Right lobe of liver (tissue), 6 donors: Measurements from ENCODE around the gene TRAPPC12. TPM values are rescaled to one million over a fixed set of nuclear protein-coding genes. Genes with fewer than 3 reads are reported as not detected.

Experiments used
- ATAC-seq, 4 donors: fragments of 200-7000 bp; cut with Tn5 transposase; one replicate each; pipeline ENCODE4 v1.9.1; 2020; ENCODE audit warnings: mild to moderate bottlenecking in 4 of 4, moderate library complexity in 4 of 4
- DNase-seq, 3 donors: peaks; one replicate each; pipeline ENCODE4 v3.0.0-alpha.2; 2020
- H3K27ac ChIP-seq, 3 donors: fragments of 200-600 bp; one replicate each; pipeline ENCODE4 v1.8.0; 2022
- H3K27me3 ChIP-seq, 2 donors: fragments of 200-600 bp; one replicate each; pipeline ENCODE4 v1.8.0; 2022
- H3K36me3 ChIP-seq, 4 donors: fragments of 200-600 bp; sonication (generic) in 1 of 4; one replicate each; pipeline versions ENCODE4 v1.5.1 to v1.8.0; 2017 to 2022; ENCODE audit warnings: control low read depth in 1 of 4
- H3K4me1 ChIP-seq, 4 donors: fragments of 200-600 bp; sonication (generic) in 1 of 4; one replicate each; pipeline versions ENCODE4 v1.5.1 to v1.8.0; 2017 to 2022; ENCODE audit warnings: control low read depth in 1 of 4
- H3K4me3 ChIP-seq, 3 donors: fragments of 200-600 bp; one replicate each; pipeline ENCODE4 v1.8.0; 2022
- H3K9me3 ChIP-seq, 4 donors: fragments of 200-600 bp; sonication (generic) in 1 of 4; one replicate each; pipeline versions ENCODE4 v1.5.1 to v1.8.0; 2017 to 2022; ENCODE audit warnings: control low read depth in 1 of 4
- POLR2A ChIP-seq: fragments of 450-650 bp; IDR thresholded peaks from one replicate; pipeline ENCODE4 v1.6.1; 2017; ENCODE audit warnings: antibody characterized with exemption, mild to moderate bottlenecking
- WGBS: methylation state at CpG from one replicate; pipeline ENCODE4 v1.1.6; 2018; ENCODE audit warnings: low coverage, low lambda C conversion rate; ENCODE audit not compliant: insufficient coverage; ENCODE audit errors: missing lambda C conversion rate; 5-methylcytosine and 5-hydroxymethylcytosine counted together
- intact Hi-C, 2 donors: fragments of 100-400 bp; cut with DNase I; formaldehyde crosslinking; loops; one replicate each; pipeline versions ENCODE4 v1.11.2 to v1.14.1; 2022
- total RNA-seq, 6 experiments: library from RNA; depleted of rRNA in 2 of 6; stranded (reverse); fragments of >200 nt in 2 of 6; fragmentation: NEBNext Ultra II Directional in 3 of 6; extraction: Animal tissue kit (Norgen Biotek cat#: 25700) in 3 of 6; gene quantifications; one replicate each; pipeline versions ENCODE4 v1.1.0 to v1.2.4, GENCODE V29; 2016 to 2023
- TF ChIP-seq, protein P1 (sequence below), 4 donors: fragments of 200-600 bp in 3 of 4; fragments of 450-650 bp in 1 of 4; IDR thresholded peaks; one replicate each; pipeline versions ENCODE4 v1.5.1 to v1.8.0; 2016 to 2022; ENCODE audit warnings: antibody characterized with exemption in 4 of 4, mild to moderate bottlenecking in 2 of 4
- donor health status: DM: no; HTN: yes; CAD: no.
- donor health status: DM: no; HTN: no; CAD: no.
- donor health status: DM: no; HTN: no; CAD: no.
- donor health status: DM: no; HTN: yes; CAD: no.
- donor health status: DM: no; HTN: yes; CAD: no.

The TRAPPC12 gene
- total RNA-seq, 6 experiments from 2014 or later = 39.2 to 92.4 (median 47.8) TPM

DNA sequence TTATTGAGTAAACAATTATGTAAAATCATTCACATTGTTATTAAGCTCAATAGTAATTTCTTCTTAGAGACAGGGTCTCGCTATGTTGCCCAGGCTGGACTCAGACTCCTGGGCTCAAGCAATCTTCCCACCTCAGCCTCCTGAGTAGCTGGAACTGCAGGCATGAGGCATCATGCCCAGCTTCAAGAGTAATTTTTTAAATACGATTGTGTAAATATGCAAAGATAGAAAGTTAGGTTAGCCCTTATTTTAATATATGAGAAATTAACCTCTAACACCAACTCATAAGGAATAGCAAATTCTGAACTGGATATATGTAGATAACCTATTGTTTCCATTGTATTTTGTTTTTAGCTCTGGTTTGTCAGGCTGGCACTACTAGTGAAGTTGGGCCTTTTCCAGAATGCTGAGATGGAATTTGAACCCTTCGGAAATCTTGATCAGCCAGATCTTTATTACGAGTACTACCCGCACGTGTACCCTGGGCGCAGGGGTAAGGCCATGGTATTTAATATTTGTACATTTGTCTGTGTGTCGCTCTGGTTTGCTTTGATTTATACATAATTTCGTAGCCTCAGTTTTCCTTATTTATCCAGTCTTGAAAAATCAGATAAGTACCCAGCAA lies 44.8 kb downstream of the TRAPPC12 start:
- Histone ChIP-seq H3K27me3 (no peaks in the 10 kb centered on the region), H3K9me3 (no peaks in the 10 kb centered on the region), H3K4me3 (no peak overlapping the region), H3K27ac (peak overlapping the region in 1 of 3 donors; percentile 5), H3K36me3 (peaks cover 0 to 38% (median 17%) of the 10 kb centered on the region in 4 donors), H3K4me1 (peaks cover 0 to 11% (median 4%) of the 10 kb centered on the region in 4 donors)
- intact Hi-C loops = no loop called here
- TF ChIP-seq, protein P1, sequence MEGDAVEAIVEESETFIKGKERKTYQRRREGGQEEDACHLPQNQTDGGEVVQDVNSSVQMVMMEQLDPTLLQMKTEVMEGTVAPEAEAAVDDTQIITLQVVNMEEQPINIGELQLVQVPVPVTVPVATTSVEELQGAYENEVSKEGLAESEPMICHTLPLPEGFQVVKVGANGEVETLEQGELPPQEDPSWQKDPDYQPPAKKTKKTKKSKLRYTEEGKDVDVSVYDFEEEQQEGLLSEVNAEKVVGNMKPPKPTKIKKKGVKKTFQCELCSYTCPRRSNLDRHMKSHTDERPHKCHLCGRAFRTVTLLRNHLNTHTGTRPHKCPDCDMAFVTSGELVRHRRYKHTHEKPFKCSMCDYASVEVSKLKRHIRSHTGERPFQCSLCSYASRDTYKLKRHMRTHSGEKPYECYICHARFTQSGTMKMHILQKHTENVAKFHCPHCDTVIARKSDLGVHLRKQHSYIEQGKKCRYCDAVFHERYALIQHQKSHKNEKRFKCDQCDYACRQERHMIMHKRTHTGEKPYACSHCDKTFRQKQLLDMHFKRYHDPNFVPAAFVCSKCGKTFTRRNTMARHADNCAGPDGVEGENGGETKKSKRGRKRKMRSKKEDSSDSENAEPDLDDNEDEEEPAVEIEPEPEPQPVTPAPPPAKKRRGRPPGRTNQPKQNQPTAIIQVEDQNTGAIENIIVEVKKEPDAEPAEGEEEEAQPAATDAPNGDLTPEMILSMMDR (IDR thresholded peaks at IDR 0.05) = peak in 1 of 4 donors; percentile 8
- TF ChIP-seq POLR2A = no peak
- ATAC-seq = peak; percentile 38 to 59 (median 54)
- 30% methylated on average over 9 of the region's 9 CpGs for WGBS
- DNase-seq = no peak

GRCh38 chr2:3426615-3427014 lies 47.1 kb downstream of the TRAPPC12 start:
- Histone ChIP-seq H3K4me1 (peaks cover 0 to 11% (median 4%) of the 10 kb centered on the region in 4 donors), H3K36me3 (peaks cover 0 to 60% (median 16%) of the 10 kb centered on the region in 4 donors), H3K4me3 (no peak overlapping the region), H3K27ac (no peak overlapping the region), H3K9me3 (no peaks in the 10 kb centered on the region), H3K27me3 (no peaks in the 10 kb centered on the region)
- 97% methylated on average over 6 of the region's 14 CpGs for WGBS
- TF ChIP-seq POLR2A = no peak
- TF ChIP-seq, protein P1 (IDR thresholded peaks at IDR 0.05) = no peak
- no peak for ATAC-seq
- intact Hi-C loops = no loop called here
- DNase-seq = no peak

- H3K4me1 ChIP-seq = peaks cover 0 to 11% (median 4%) of the 10 kb centered on the region in 4 donors
- H3K9me3 ChIP-seq = no peaks in the 10 kb centered on the region
- H3K4me3 ChIP-seq = no peak overlapping the region
- no peak for ATAC-seq
- no peak for DNase-seq
- WGBS = 79% methylated on average over 3 of the region's 6 CpGs
- no peaks in the 10 kb centered on the region for H3K27me3 ChIP-seq
- no peak overlapping the region for H3K27ac ChIP-seq
- intact Hi-C loops = no loop called here
- TF ChIP-seq POLR2A = no peak
- TF ChIP-seq, protein P1 (IDR thresholded peaks at IDR 0.05) = no peak
- peaks cover 0 to 54% (median 13%) of the 10 kb centered on the region in 4 donors for H3K36me3 ChIP-seq
Observed at GRCh38 chr2:3427272-3427671, 47.8 kb downstream of the TRAPPC12 start.

DNA sequence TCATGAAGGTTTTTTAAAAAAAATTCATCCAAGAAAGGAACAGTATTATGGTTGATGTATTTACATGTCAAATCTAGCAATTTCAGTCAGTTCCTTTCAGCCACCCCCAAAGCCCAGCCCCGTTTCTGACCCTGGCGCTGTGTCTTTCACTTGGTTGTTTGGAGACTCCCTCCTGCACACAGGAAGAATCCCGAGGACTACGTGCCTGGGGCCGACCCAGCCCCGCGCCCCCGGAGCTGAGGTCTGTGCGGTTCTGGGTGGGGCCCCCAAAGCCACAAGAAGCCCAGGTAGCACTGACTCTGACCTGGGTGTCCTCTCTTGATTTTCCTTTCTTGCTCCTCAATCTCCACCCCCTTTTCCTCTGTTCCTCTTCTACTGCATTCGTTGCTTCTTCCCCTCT lies 49.1 kb downstream of the TRAPPC12 start:
- no peaks in the 10 kb centered on the region for H3K27me3 ChIP-seq
- H3K4me3 ChIP-seq = no peak overlapping the region
- TF ChIP-seq, protein P1 (IDR thresholded peaks at IDR 0.05) = no peak
- TF ChIP-seq POLR2A = no peak
- no peak for ATAC-seq
- peaks cover 0 to 52% (median 8%) of the 10 kb centered on the region in 4 donors for H3K36me3 ChIP-seq
- WGBS = 82% methylated on average over 10 of the region's 10 CpGs
- H3K9me3 ChIP-seq = no peaks in the 10 kb centered on the region
- intact Hi-C loops = no loop called here
- DNase-seq = no peak
- H3K4me1 ChIP-seq = peaks cover 0 to 9% (median 4%) of the 10 kb centered on the region in 4 donors
- no peak overlapping the region for H3K27ac ChIP-seq
